Smooth muscle cell (in vitro differentiated cells): ENCODE data around the gene SARDH. TPM values are rescaled to one million over a fixed set of nuclear protein-coding genes. Genes with fewer than 3 reads are reported as not detected.
A peak's percentile ranks its signal among the peaks of the same experiment; 100 is the strongest.

Source experiments
- DNase-seq: peaks from one replicate; lab custom pipeline; 2025; ENCODE audit not compliant: unreplicated experiment; lab: John Stamatoyannopoulos, UW
- H2AFZ ChIP-seq: fragments of 200-600 bp; sonication (generic); 2 replicates; pipeline ENCODE4 v1.6.0; 2016; ENCODE audit warnings: antibody characterized with exemption, low read depth, mild to moderate bottlenecking
- H3F3A ChIP-seq: fragments of 200-600 bp; sonication (generic); 2 replicates; pipeline ENCODE4 v1.6.0; 2017; ENCODE audit warnings: antibody characterized with exemption, low read depth
- H3K27ac ChIP-seq: fragments of 200-600 bp; sonication (generic); 2 replicates; pipeline ENCODE4 v1.5.1; 2016; ENCODE audit warnings: low read depth, mild to moderate bottlenecking
- H3K27me3 ChIP-seq: fragments of 200-600 bp; sonication (generic); 2 replicates; pipeline ENCODE4 v1.6.1; 2016; ENCODE audit warnings: low read depth, mild to moderate bottlenecking
- H3K36me3 ChIP-seq: fragments of 200-600 bp; sonication (generic); 2 replicates; pipeline ENCODE4 v1.5.1; 2016; ENCODE audit warnings: low read depth
- H3K4me1 ChIP-seq: fragments of 200-600 bp; sonication (generic); 2 replicates; pipeline ENCODE4 v1.5.1; 2016; ENCODE audit warnings: low read depth
- H3K4me2 ChIP-seq: fragments of 200-600 bp; sonication (generic); 2 replicates; pipeline ENCODE4 v1.6.0; 2016; ENCODE audit warnings: mild to moderate bottlenecking
- H3K4me3 ChIP-seq: fragments of 200-600 bp; sonication (generic); 2 replicates; pipeline ENCODE4 v1.5.1; 2016; ENCODE audit warnings: mild to moderate bottlenecking
- H3K79me2 ChIP-seq: fragments of 200-600 bp; sonication (generic); 2 replicates; pipeline ENCODE4 v1.6.0; 2016; ENCODE audit warnings: low read depth, mild to moderate bottlenecking
- H3K9ac ChIP-seq: fragments of 200-600 bp; sonication (generic); 2 replicates; pipeline ENCODE4 v1.6.0; 2016; ENCODE audit warnings: low read depth
- H3K9me3 ChIP-seq: fragments of 200-600 bp; sonication (generic); replicated peaks from 2 replicates; pipeline ENCODE4 v1.5.1; 2016; ENCODE audit warnings: low read depth
- H4K20me1 ChIP-seq: fragments of 200-600 bp; sonication (generic); 2 replicates; pipeline ENCODE4 v1.6.0; 2016; ENCODE audit warnings: low read depth
- CTCF ChIP-seq: fragments of 200-600 bp; sonication (generic); IDR thresholded peaks from 2 replicates; pipeline ENCODE4 v1.5.1; 2017; ENCODE audit warnings: borderline replicate concordance, mild to moderate bottlenecking, antibody characterized with exemption; ENCODE audit not compliant: insufficient read depth, poor library complexity, severe bottlenecking
- WGBS: methylation state at CpG from one replicate; pipeline ENCODE4 v1.1.7; 2016; ENCODE audit warnings: low lambda C conversion rate; 5-methylcytosine and 5-hydroxymethylcytosine counted together
- polyA plus RNA-seq: library from polyadenylated mRNA; unstranded; fragments of >200 nt; fragmentation: Nextera tagmentation; extraction: Ambion mirVana; gene quantifications from 2 replicates; pipeline ENCODE4 v1.2.1, GENCODE V29; 2016
- total RNA-seq: library from RNA; depleted of rRNA; stranded (reverse); fragments of >200 nt; gene quantifications from 2 replicates; pipeline ENCODE4 v1.2.3, GENCODE V29; 2014

Gene SARDH
- total and polyA plus RNA-seq, 2 experiments from 2014 or later = 3.3 to 10.1 TPM

- Histone ChIP-seq H3K27me3 (no peaks in the 10 kb centered on the region), H3K4me3 (no peak overlapping the region), H2AFZ (no peak overlapping the region), H4K20me1 (no peaks in the 10 kb centered on the region), H3K36me3 (no peaks in the 10 kb centered on the region), H3K9me3 (no peaks in the 10 kb centered on the region), H3K27ac (no peak overlapping the region), H3K4me1 (no peaks in the 10 kb centered on the region), H3K9ac (no peak overlapping the region), H3K79me2 (no peaks in the 10 kb centered on the region), H3K4me2 (no peak overlapping the region), H3F3A (no peaks in the 10 kb centered on the region)
- no peak for DNase-seq
- 78% methylated on average over 14 of the region's 14 CpGs for WGBS
- peak; percentile 60 for TF ChIP-seq CTCF
These were observed 11.5 kb downstream of the SARDH start for GRCh38 chr9:133726401-133727276.

GRCh38 chr9:133725886-133726285 lies 12.3 kb downstream of the SARDH start:
- H3K4me1 ChIP-seq = no peaks in the 10 kb centered on the region
- 86% methylated on average over 7 of the region's 7 CpGs for WGBS
- DNase-seq = no peak
- H3F3A ChIP-seq = no peaks in the 10 kb centered on the region
- H4K20me1 ChIP-seq = no peaks in the 10 kb centered on the region
- no peak overlapping the region for H2AFZ ChIP-seq
- no peak overlapping the region for H3K27ac ChIP-seq
- no peaks in the 10 kb centered on the region for H3K9me3 ChIP-seq
- no peaks in the 10 kb centered on the region for H3K27me3 ChIP-seq
- H3K36me3 ChIP-seq = no peaks in the 10 kb centered on the region
- H3K4me2 ChIP-seq = no peak overlapping the region
- no peak overlapping the region for H3K4me3 ChIP-seq
- no peak for TF ChIP-seq CTCF
- no peaks in the 10 kb centered on the region for H3K79me2 ChIP-seq
- no peak overlapping the region for H3K9ac ChIP-seq

GRCh38 chr9:133718563-133719315 lies 19.4 kb downstream of the SARDH start:
- WGBS = 92% methylated on average over 15 of the region's 15 CpGs
- no peak overlapping the region for H3K9ac ChIP-seq

More at GRCh38 chr9:133718563-133719315, 19.4 kb downstream of the SARDH start:
- Histone ChIP-seq H3K4me3 (no peak overlapping the region), H4K20me1 (no peaks in the 10 kb centered on the region), H3F3A (peaks cover 7% of the 10 kb centered on the region), H3K27me3 (no peaks in the 10 kb centered on the region), H3K79me2 (no peaks in the 10 kb centered on the region), H3K4me2 (no peak overlapping the region), H3K27ac (no peak overlapping the region), H3K9me3 (no peaks in the 10 kb centered on the region), H2AFZ (no peak overlapping the region), H3K4me1 (no peaks in the 10 kb centered on the region), H3K36me3 (no peaks in the 10 kb centered on the region)
- DNase-seq = no peak
- TF ChIP-seq CTCF = no peak
